Epithelial cell of proximal tubule (primary cell): ENCODE data around the gene INPP5E. TPM values are rescaled to one million over a fixed set of nuclear protein-coding genes. Genes with fewer than 3 reads are reported as not detected.

ENCODE experiments used
- DNase-seq: peaks from one replicate; pipeline ENCODE4 v3.0.0-alpha.2; 2011; ENCODE audit warnings: low read depth
- H3K4me3 ChIP-seq: 2 replicates; pipeline ENCODE4 v1.5.1; 2011; ENCODE audit warnings: low read depth, mild to moderate bottlenecking, low read length
- CTCF ChIP-seq: conservative IDR thresholded peaks from 2 replicates; pipeline ENCODE4 v1.5.1; 2012; ENCODE audit warnings: low read depth, mild to moderate bottlenecking, low read length
- total RNA-seq: library from RNA; depleted of rRNA; stranded (reverse); fragments of >200 nt; gene quantifications from 2 replicates; pipeline ENCODE4 v1.2.3, GENCODE V29; 2015

Gene INPP5E
- total RNA-seq, 1 donor from 2014 or later: 20.3 TPM

GRCh38 chr9:136485049-136486045 is 45.7 kb upstream of the INPP5E start:
- peak overlapping the region; percentile 64 for H3K4me3 ChIP-seq

GRCh38 chr9:136484153-136485048 is 44.8 kb upstream of the INPP5E start:
- H3K4me3 ChIP-seq: peak overlapping the region; percentile 64
- no peak for TF ChIP-seq CTCF
- no peak for DNase-seq

More at GRCh38 chr9:136485049-136486045, 45.7 kb upstream of the INPP5E start:
- DNase-seq: no peak
- peak; percentile 80 for TF ChIP-seq CTCF

- peak overlapping the region; percentile 64 for H3K4me3 ChIP-seq
- no peak for TF ChIP-seq CTCF
- DNase-seq: no peak
These were observed 44.0 kb upstream of the INPP5E start for GRCh38 chr9:136483589-136484152.

- no peak for TF ChIP-seq CTCF
- peak within 1 kb of the TSS; percentile 71 for H3K4me3 ChIP-seq
- peak; percentile 50 for DNase-seq
These were observed 43.3 kb upstream of the INPP5E start, which contains the start of gene SEC16A for GRCh38 chr9:136482793-136483588. Gene SEC16A, minus strand, starts transcription at chr9:136483040. Its CDS starts 5,425 bp downstream, at chr9:136477615.

GRCh38 chr9:136482046-136482792 is 42.6 kb upstream of the INPP5E start:
- TF ChIP-seq CTCF: no peak
- DNase-seq: no peak
- peak overlapping the region; percentile 71 for H3K4me3 ChIP-seq
